Measurements from ENCODE around the gene TMEM53.
A peak's percentile ranks its signal among the peaks of the same experiment; 100 is the strongest.

DNA sequence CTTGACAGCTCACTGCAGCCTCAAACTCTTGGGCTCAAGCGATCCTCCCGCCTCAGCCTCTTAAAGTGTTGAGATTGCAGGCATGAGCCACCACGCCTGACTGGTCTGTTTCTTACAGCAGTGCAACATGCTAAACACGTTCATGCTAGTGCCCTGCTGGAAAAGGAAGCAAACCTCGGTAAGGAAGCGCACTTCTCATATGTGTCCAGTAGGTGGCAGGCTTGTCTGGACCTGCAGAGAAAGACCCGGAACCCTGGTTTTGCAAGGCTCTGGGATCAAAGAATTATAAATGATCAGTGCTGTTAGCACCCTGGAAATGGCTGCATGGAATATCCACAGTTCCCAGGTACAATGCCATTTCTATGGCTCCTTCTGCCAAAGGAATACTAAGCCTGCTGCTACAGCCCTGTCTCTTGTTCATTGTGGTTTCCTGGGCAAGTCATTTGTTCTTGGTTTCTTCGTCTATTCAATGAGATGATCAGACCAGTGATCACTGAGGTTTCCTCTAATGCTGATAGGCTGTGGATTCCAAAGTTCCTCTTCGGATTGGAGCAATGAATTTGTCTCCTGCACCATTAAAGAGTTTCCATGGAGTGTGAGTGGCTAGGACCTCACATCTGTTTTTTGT, 40.8 kb upstream of the TMEM53 start:
- no peak for TF ChIP-seq EZH2 (IDR thresholded peaks at IDR 0.05; ENCODE audit: insufficient read depth, low read length)
- TF ChIP-seq, protein P1, sequence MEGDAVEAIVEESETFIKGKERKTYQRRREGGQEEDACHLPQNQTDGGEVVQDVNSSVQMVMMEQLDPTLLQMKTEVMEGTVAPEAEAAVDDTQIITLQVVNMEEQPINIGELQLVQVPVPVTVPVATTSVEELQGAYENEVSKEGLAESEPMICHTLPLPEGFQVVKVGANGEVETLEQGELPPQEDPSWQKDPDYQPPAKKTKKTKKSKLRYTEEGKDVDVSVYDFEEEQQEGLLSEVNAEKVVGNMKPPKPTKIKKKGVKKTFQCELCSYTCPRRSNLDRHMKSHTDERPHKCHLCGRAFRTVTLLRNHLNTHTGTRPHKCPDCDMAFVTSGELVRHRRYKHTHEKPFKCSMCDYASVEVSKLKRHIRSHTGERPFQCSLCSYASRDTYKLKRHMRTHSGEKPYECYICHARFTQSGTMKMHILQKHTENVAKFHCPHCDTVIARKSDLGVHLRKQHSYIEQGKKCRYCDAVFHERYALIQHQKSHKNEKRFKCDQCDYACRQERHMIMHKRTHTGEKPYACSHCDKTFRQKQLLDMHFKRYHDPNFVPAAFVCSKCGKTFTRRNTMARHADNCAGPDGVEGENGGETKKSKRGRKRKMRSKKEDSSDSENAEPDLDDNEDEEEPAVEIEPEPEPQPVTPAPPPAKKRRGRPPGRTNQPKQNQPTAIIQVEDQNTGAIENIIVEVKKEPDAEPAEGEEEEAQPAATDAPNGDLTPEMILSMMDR (IDR thresholded peaks at IDR 0.05; ENCODE audit: insufficient read depth, low read depth, low read length): peak; percentile 96

All from astrocyte (in vitro differentiated cells and primary cell).